GM19238 (cell line): ENCODE data around the gene APP.

Experiments used
- DNase-seq: peaks from one replicate; pipeline ENCODE4 v3.0.0; 2011; ENCODE audit warnings: low spot score; ENCODE audit not compliant: insufficient read length

Gene APP

GRCh38 chr21:26170471-26171257 lies at the start of gene APP:
TSS of gene APP (minus strand) at chr21:26170770. CDS start at chr21:26170620, 150 bp downstream.
- peak; percentile 90 for DNase-seq

- no peak for DNase-seq
Measured at GRCh38 chr21:26212220-26212619, 41.6 kb upstream of the APP start.

GRCh38 chr21:26210614-26211013 lies 40.0 kb upstream of the APP start:
- DNase-seq, result no peak

- DNase-seq, result no peak
Measured at GRCh38 chr21:26207021-26207420, 36.5 kb upstream of the APP start.

- DNase-seq, result no peak
Measured at GRCh38 chr21:26199456-26199855, 28.9 kb upstream of the APP start.

- DNase-seq, result no peak
Measured at GRCh38 chr21:26195708-26196107, 25.1 kb upstream of the APP start.

- DNase-seq, result no peak
Measured at GRCh38 chr21:26194811-26195251, 24.3 kb upstream of the APP start.

GRCh38 chr21:26194326-26194725 lies 23.8 kb upstream of the APP start:
- no peak for DNase-seq

GRCh38 chr21:26191609-26192008 lies 21.0 kb upstream of the APP start:
- no peak for DNase-seq

- DNase-seq, result no peak
Measured at GRCh38 chr21:26188422-26188821, 17.9 kb upstream of the APP start.

GRCh38 chr21:26185446-26185845 lies 14.9 kb upstream of the APP start:
- DNase-seq, result no peak

GRCh38 chr21:26185021-26185420 lies 14.5 kb upstream of the APP start:
- no peak for DNase-seq

- no peak for DNase-seq
Measured at GRCh38 chr21:26179501-26179900, 8.9 kb upstream of the APP start.

GRCh38 chr21:26177746-26178426 lies 7.3 kb upstream of the APP start:
- DNase-seq, result no peak

- no peak for DNase-seq
Measured at GRCh38 chr21:26177187-26177586, 6.6 kb upstream of the APP start.

- no peak for DNase-seq
Measured at GRCh38 chr21:26171258-26172100, 909 bp upstream of the APP start.

- DNase-seq, result peak; percentile 37
Measured at GRCh38 chr21:26169611-26170470, 729 bp downstream of the APP start.

GRCh38 chr21:26169061-26169610 lies 1.4 kb downstream of the APP start:
- DNase-seq, result peak; percentile 32

GRCh38 chr21:26168371-26168770 lies 2.2 kb downstream of the APP start:
- no peak for DNase-seq

GRCh38 chr21:26167593-26167992 lies 3.0 kb downstream of the APP start:
- DNase-seq, result no peak

GRCh38 chr21:26165331-26165730 lies 5.2 kb downstream of the APP start:
- no peak for DNase-seq
